Left ventricle myocardium superior (tissue), 1 donor: ENCODE data around the gene LEFTY1. TPM values are rescaled to one million over a fixed set of nuclear protein-coding genes. Genes with fewer than 3 reads are reported as not detected.

Experiments
- ATAC-seq: fragments of 200-7000 bp; cut with Tn5 transposase; one replicate; pipeline ENCODE4 v1.9.1; 2020; ENCODE audit warnings: mild to moderate bottlenecking, moderate library complexity
- DNase-seq: peaks from one replicate; pipeline ENCODE4 v3.0.0-alpha.2; 2020
- intact Hi-C: fragments of 100-400 bp; cut with micrococcal nuclease; formaldehyde crosslinking; loops from one replicate; pipeline ENCODE4 v1.11.0; 2022
- total RNA-seq: library from RNA; stranded (reverse); fragmentation: NEBNext Ultra II Directional; extraction: Animal tissue kit (Norgen Biotek cat#: 25700); gene quantifications from one replicate; pipeline ENCODE4 v1.2.1, GENCODE V29; 2021
- donor health status: DM: no; HTN: yes; CAD: no; lungs with severe emphysema.

LEFTY1 gene
- total RNA-seq, 1 donor from 2014 or later, result not detected

DNA sequence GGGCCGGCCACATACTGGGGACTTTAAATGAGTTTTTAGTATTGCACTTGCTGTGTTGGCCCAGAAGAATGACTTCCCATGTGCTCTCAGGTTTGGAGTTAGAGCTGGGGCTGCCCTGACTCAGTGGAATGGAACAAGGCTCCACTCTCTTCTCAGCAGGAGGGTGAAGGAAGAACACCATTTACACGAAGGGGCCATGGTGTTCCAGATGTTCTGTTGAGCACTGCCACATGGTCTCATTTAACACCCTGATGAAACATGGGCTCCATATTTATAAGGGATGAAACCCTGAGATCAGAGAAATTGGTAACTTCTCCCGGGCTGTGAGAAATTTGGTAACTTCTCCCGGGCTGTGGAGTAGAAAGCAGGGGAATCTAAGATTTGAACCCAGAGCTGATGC is 29.3 kb upstream of the LEFTY1 start:
- no peak for DNase-seq
- intact Hi-C loops, result no loop called here
- no peak for ATAC-seq

DNA sequence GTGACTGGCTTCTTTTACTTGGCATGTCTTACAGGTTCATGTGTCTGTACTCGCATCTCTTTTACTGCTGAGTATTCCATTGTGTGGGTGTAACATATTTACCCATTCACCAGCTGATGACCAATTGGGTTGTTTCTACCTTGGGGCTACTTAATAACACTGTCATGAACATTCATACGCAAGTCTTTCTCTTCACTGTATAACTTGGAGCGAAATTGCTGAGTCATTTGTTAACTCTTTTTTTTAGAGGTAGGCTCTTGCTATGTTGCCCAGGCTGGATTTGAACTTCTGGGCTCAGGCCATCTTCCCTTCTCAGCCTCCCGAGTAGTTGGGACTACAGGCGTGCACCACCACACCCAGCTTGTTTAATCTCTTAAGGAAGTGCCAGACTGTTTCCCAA is 28.6 kb upstream of the LEFTY1 start:
- ATAC-seq (no peak), DNase-seq (no peak)
- intact Hi-C loops, result no loop called here

DNA sequence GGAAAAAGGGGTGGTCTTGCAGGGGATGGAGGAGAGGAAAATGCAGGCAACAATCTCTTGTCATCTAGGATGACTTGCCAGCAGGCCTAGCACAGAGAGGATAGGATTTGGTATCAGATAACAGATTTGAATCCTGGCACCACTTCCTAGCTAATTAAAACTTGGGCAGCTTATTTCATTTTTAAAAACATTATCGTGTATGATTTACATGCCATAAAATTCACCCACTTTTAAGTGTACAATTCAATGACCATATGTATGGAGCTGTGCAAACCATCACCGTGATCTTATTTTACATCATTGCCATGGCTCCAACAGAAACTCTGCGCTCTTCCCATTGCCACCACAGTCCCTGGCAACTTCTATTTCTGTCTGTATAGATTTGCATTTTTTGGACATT is 28.2 kb upstream of the LEFTY1 start:
- DNase-seq (no peak), ATAC-seq (no peak)
- intact Hi-C loops, result no loop called here

DNA sequence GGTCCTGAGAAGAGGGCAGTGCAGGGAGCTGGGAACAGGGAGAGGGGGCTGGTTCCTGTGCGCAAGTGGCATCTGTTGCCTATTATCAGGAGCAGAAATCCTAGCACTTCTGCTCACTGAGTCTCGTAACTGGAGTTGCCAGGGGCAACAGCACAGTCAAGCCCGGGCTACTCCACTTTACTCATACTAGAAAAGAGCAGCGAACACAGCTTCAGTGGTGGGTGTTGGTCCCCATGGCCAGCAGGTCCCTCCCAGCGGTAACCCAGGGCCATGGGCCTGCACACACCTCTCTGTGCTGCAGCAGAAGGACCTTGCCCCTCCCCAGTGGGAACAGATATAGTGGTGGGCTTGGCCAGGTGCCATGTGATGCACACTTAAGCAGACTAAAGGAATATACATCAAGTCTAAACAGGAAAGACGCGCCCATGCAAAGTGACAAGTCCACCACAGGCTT is 26.6 kb upstream of the LEFTY1 start:
- ATAC-seq (no peak), DNase-seq (no peak)
- intact Hi-C loops, result no loop called here

DNA sequence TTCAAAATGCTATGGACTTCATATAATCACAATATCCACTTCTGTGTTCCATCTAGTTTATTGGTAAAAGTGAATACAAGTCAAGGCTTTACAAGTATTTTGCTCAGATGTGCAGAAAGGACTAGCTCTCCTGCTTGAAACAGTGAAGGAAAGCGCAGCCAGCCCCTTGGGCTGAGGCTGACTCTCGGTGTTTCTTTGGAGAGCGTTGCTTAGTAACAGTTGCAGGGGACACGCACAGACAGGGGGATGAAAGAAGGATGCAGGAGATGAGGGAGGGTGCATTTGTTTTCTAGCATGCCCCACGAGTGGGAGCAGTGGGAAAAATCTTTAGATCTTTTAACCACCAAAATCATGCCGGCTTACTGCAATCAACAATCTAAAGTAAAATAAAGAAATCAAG is 26.0 kb upstream of the LEFTY1 start:
- intact Hi-C loops, result no loop called here

DNA sequence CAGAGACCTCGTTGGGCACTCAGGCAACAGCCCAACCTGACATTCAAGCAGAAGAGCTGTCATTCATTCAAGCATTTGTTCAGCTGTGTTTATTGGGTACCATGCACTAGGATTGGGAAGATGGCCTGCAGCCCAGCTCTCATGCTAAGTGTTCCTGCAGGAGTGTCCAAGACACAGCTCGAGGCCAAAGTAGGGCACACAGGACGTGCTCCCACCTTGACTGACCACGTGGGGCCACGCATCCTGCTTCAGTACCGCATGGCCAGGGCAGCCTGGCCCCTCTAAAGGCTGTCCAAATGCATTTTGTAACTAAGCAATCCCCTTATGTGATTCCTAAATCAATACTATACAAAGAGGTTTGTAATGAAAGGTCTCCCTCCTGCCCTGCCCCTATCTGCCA is 25.4 kb upstream of the LEFTY1 start:
- DNase-seq (no peak), ATAC-seq (no peak)
- intact Hi-C loops, result no loop called here

More for the DNA sequence above, 26.0 kb upstream of the LEFTY1 start:
- no peak for DNase-seq
- ATAC-seq, result no peak

DNA sequence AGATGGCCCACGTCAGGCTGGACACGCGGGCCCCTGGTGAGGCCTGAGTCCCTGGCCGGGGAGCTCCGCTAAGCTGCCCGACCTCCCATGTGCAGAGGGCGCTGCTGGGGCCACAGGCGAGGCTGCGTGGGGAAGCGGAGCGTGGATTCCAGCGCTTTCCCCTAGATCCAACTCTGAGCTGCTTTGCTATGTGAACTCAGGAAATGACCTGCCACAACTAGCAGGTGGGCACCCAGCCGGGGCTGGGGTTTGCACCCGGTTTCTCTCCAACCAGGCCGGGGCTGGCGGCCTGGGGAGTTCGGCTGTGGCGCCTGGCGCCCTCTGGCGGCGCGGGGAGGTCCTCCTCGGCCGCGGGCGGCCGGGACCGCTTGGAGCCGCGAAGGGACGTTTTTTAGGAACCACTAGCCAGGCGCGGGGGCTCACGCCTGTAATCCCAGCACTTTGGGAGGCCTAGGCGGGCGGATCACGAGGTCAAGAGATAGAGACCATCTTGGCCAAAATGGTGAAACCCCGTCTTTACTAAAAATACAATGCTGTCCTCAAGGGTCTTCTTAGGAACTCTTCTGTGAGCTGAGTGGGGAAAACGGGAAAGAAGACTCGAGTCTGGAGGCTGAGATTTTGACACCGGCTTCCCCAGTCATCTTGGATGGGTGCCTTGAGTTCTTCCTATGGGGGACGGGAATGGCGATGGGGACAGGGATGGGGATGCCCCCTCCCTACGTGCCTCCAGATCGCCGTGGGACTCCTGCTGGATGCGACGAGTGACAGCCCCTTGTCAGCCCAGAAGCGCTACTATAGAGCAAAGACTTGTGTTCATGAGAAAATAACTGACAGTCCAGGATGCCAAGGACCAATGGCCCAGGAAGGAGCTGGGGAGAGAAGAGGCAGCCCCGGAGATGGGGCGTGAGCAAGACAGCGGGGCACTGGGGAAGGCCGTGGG is 22.5 kb upstream of the LEFTY1 start:
- intact Hi-C loops, result no loop called here
- ATAC-seq (peak; percentile 92), DNase-seq (peak; percentile 85)

DNA sequence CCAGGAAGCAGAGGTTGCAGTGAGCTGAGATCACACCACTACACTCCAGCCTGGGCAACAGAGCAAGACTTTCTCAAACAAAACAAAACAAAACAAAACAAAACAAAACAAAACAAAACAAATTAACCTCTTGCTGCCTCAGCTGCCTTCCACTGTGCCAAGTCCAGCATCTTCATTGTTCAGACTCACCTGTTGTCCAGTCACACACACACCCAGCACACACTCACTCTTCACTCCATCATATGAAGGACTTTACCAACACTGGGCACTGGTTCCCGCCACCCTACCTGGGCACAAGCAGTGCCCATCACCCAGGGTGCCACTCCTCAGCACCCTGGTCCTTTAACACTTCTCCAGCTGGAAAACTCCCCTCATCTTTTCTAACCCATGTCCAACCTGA is 20.5 kb upstream of the LEFTY1 start:
- ATAC-seq (no peak), DNase-seq (no peak)
- intact Hi-C loops, result no loop called here

DNA sequence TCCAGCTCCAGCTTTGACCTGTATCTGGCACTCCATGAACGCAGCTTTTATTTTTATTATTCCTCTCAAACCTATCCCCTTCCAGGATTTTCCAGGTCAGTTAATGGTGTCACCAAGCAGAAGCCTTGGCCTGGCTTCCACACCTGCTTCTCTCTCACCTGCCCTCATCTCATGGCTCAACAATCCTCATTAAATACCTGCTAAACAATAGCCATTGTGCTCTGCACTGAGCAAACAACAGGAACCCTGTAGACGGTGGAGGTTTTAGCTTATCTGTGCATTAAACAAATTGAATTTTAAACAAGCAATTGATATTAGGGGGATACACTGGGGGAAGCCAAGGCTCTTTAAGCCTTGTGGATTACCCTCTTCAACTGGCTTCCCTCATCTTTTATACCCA is 19.8 kb upstream of the LEFTY1 start:
- ATAC-seq (no peak), DNase-seq (no peak)
- intact Hi-C loops, result no loop called here

DNA sequence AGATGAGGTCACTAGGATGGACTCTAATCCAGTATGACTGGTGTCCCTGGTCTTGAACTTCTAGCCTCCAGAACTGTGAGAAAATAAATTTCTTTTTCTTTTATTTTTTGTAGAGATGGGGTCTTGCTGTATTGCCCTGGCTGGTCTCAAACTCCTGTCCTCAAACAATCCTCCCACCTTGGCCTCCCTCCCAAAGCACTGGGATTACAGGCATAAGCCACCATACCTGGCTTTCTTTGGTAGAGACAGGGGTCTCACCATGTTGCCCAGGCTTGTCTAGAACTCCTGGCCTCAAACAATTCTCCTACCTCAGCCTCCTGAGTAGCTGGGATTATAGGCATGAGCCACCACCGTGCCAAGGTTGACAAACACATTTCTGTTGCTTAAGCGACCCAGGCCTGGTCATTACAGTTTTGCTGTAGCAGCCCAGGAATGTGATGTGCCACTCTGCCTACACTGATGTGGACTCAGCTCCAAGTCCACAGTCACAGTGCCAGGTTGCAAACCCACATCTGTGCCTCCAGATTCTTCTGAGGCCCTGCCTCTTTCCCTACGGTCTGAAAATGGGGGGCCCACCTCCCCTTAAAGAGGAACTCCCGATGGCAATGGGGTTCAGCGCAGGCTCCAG is 19.2 kb upstream of the LEFTY1 start:
- intact Hi-C loops, result no loop called here
- no peak for DNase-seq

DNA sequence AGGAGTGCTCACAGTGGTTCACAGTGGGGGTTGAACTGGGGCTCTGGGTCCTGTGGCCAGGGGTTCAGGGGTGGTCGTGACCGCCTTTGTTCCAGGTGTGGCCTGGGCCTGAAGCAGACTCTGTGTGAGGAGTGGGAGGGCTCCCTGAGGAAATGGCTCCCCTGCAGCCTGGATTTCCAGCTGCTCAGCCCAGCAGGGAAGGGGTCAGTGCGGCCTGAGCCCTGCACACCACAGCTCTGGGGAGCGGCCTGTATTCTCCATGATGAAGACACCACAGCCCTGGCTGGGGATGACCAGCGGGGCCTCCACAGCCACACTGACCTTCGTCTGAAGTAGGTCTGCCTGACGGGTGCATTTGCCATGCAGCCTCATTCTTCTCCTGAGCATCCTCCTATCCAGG is 18.4 kb upstream of the LEFTY1 start:
- ATAC-seq (no peak), DNase-seq (no peak)
- intact Hi-C loops, result no loop called here

More for the DNA sequence above, 19.2 kb upstream of the LEFTY1 start:
- no peak for ATAC-seq

DNA sequence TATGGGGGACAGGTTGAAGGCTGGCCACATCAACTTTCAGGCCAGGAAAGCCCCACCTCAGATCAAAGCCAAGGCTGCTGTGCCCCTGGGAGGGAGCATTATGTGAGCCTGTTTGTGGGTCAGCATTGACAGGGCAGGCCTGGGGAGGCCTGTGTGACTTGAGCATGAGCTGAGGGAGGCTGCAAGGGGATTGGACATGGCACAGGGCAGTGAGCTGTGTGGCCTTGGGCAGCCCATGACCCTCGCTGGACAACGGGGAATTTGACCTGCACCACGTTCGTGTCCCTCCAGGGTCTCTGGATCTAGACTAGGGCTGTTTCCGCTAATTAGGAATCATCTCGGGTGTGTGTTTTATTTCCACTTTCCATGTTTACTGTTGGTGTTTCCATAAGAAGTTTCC is 17.5 kb upstream of the LEFTY1 start:
- intact Hi-C loops, result no loop called here
- ATAC-seq, result no peak

DNA sequence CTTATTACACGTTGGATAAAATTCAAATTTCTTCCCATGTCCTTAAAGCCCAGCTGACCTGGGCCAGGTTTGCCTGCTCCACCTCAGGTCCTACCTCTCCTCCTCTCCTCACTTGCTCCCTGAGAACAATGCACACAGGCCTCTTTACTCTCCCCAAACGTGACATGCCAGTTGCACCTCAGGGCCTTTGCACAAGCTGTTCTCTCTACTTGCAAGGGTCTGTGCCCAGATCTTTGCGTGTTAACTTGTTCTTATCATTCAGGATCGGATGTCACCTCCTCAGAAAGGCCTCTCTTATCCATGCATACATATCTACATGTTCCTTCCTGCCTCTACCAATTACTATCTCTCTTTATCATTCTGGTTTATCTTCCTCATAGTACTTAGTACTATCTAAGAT is 14.7 kb upstream of the LEFTY1 start:
- DNase-seq (no peak), ATAC-seq (no peak)
- intact Hi-C loops, result no loop called here

More for the DNA sequence above, 17.5 kb upstream of the LEFTY1 start:
- DNase-seq, result no peak

DNA sequence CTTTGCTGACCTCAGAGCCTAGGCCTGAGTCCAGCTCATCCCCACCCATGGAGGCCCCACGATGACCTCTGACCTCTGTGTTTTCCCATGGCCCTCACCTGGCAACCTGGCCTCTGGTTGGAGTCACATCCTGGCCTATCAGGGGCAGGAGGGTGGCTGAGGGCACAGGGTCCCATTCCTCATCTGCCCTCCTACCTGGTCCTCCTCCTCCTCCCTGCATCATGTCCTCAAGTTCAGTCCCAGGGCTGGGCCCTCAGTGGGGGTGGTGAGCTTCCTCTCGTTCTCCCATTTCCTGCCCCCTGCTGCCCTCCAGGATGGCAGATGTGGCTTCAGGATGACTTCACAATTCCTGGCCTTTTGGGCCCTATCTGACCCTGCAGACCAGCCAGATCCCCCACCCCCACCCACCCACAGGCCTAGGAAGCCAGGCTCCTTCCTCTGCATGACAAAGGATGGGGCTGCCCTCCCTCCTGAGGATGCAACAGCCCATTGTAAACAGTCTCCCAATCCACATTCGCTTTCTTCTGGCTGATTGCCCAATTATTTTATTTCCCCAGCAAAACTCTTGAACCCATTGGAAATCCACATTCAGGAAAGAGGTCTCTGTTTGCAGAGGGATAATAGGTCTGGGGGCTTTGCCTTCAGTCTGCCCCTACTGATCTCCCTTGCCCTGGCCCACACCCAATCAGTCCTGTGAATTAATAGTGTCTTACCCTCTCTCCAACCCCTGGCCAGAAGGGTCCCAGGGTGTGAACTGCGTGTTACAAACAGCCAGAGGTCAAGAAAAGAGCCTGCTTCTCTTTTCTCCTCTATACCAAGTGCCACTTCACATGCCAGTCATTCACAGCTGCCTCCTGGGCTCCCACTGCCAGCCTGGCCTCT is 10.3 kb upstream of the LEFTY1 start:
- intact Hi-C loops, result no loop called here
- ATAC-seq, result no peak

DNA sequence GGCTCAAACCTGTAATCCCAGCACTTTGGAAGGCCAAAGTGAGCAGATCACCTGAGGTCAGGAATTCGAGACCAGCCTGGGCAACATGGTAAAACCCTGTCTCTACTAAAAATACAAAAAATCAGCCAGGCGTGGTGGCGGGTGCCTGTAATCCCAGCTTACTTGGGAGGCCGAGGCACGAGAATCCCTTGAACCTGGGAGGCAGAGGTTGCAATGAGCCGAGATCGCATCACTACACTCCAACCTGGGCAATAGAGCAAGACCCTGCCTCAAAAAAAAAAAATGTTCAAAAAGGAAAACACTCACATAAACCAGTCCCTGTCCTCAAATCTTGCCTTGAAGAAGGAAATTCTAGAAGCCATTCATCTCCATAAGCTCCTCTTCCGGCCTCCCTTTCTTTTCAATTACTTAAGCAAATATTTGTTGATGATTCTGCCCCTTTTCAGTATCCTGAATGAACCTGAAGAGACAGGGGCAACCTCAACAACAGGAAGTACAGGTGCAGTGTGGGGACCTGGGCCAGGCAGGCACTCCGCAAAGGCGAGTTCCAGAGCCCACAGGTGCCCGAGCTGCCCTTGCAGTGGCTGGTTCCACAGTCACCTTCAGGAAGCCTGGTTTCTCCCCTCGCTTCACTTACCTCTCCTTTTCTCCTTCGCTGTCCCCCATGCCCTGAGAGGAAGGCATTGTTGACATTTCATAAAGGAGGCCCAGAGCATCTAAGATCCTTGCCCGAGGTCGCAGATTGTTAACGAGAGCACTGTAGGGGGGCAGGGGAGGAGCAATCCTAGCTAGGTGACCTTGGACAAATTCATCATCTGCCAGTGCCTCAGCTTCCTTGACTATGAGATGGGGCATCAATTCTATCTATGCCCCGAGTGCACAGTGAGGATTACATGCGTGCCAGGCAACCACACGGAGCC is 8.9 kb upstream of the LEFTY1 start:
- ATAC-seq, result no peak
- intact Hi-C loops, result no loop called here
- no peak for DNase-seq

More for the DNA sequence above, 10.3 kb upstream of the LEFTY1 start:
- no peak for DNase-seq

DNA sequence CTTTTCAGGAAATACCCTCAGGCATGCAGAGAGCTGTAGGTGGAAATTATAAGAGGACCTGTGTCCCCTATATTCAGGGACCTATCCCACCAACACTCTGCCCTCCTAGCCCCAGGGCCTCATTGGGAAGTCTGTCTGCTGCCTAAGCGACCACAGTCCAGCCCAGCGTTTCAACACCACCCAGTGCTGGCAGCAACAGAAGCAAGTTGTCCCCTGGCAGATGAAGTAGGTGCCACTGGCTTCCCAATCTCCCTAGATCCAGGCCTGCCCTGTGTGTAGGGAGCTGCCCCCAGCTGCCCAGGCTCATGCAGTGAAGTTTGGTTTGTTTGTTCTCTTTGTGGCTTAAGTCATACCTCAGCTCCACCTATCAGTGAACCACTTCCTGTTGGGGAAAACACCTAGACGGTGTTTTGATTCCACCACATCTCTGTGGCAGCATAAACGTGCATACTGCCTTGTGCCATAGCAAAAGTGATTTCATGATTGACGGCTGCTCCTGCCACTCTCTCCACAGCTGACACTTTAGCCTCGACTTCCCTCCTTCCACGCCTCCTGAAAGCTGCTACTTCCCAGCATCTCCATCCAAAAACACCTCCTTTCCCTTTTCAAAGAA is 8.1 kb upstream of the LEFTY1 start:
- intact Hi-C loops, result no loop called here
- DNase-seq (no peak), ATAC-seq (no peak)

DNA sequence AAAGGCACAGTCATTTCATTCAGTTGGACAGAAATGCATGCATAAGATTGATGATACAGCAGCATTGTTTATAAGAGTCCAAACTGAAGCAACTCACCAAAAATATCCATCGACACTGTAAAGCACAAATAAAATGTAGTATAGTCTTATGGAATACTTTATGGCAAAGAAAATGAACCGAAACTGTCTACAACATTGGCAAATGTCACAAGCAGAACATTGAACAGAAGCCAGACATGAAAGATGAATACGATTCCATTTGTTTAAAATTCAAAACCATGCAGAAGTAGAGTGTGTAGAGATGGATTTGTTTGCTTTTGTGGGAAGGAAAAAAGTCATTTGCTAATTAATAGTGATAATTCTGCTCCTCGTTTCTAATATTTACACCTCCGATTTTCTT is 7.5 kb upstream of the LEFTY1 start:
- ATAC-seq (no peak), DNase-seq (no peak)
- intact Hi-C loops, result no loop called here

DNA sequence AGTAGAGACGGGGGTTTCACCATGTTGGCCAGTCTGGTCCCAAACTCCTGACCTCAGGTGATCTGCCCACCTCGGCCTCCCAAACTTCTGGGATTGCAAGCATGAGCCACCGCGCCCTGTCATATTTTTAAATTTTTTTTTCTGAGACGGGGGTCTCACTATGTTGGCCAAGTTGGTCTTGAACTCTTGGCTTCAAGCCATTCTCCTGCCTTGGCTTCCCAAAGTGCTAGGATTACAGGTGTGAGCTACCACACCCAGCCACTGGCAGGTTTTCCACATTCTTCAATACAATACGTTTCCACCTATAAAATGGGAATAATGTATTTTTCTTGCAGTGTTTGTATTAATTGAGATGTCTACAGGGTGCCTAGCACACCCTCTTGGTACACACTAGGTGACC is 3.4 kb upstream of the LEFTY1 start:
- intact Hi-C loops, result no loop called here
- no peak for DNase-seq
- no peak for ATAC-seq
